ENCODE results near the gene ANKRD55. TPM values are rescaled to one million over a fixed set of nuclear protein-coding genes. Genes with fewer than 3 reads are reported as not detected.

ANKRD55 gene
- total and polyA plus RNA-seq, 9 of the 15 experiments (the other 6 are each of a cell fraction or from before 2014, with no cell fraction given), result 3.4 to 10.6 (median 6.5) TPM

- Histone ChIP-seq H3K4me1 (replicated peaks in 1 of 2; ENCODE audit: control insufficient read depth in 2 of 2, insufficient read depth in 2 of 2, low read length in 2 of 2) (no peaks in the 10 kb centered on the region), H3K36me3 (ENCODE audit: control insufficient read depth, insufficient read depth, low read length) (no peaks in the 10 kb centered on the region), H3K27me3 (ENCODE audit: control insufficient read depth in 2 of 2, insufficient read depth in 2 of 2, low read length in 2 of 2) (no peaks in the 10 kb centered on the region), H3K4me3 (no peak overlapping the region), H3K27ac (ENCODE audit: extremely low read depth, low read depth, low read length) (no peak overlapping the region), H3K9ac (ENCODE audit: insufficient read depth in 1 of 2, low read depth in 2 of 2, low read length in 2 of 2) (no peak overlapping the region), H3K9me1 (ENCODE audit: control insufficient read depth, insufficient read depth, low read length) (no peaks in the 10 kb centered on the region), H3K79me2 (ENCODE audit: control insufficient read depth, insufficient read depth, low read length) (no peaks in the 10 kb centered on the region), H3K4me2 (ENCODE audit: insufficient read depth, low read length) (no peak overlapping the region), H2AFZ (ENCODE audit: low read depth, low read length) (no peak overlapping the region), H3K9me3 (replicated peaks; ENCODE audit: control insufficient read depth, insufficient read depth, low read depth, low read length) (no peaks in the 10 kb centered on the region; the same call in 1 of the 2 replicates), H4K20me1 (replicated peaks; ENCODE audit: control insufficient read depth, insufficient read depth, low read length) (no peaks in the 10 kb centered on the region)
- CTCF ChIA-PET (ENCODE audit: low intra/inter-chr PET ratio), result no interaction called here
- WGBS (ENCODE audit: insufficient coverage, low coverage, missing lambda C conversion rate), result 32% methylated on average over 7 of the region's 7 CpGs
- TF ChIP-seq ADNP (tag; IDR thresholded peaks at IDR 0.05), result no peak
- no peak for TF ChIP-seq ZNF263 (CRISPR knock-in tag; IDR thresholded peaks at IDR 0.05; ENCODE audit: borderline replicate concordance)
- no peak for TF ChIP-seq TCF15 (CRISPR knock-in tag; IDR thresholded peaks at IDR 0.05)
- no peak for TF ChIP-seq ZBTB49 (CRISPR knock-in tag; IDR thresholded peaks at IDR 0.05; ENCODE audit: borderline replicate concordance)
- TF ChIP-seq ZZZ3 (IDR thresholded peaks at IDR 0.05), result no peak
- no peak for TF ChIP-seq SIRT6 (IDR thresholded peaks at IDR 0.05; ENCODE audit: low read depth, low read length)
- TF ChIP-seq MAFF (IDR thresholded peaks at IDR 0.05; ENCODE audit: low read length), result no peak
- no peak for TF ChIP-seq RB1 (IDR thresholded peaks at IDR 0.05; ENCODE audit: low read depth)
- TF ChIP-seq CTCFL (IDR thresholded peaks at IDR 0.05; ENCODE audit: borderline replicate concordance, insufficient read depth, low read depth, low read length, poor library complexity, severe bottlenecking), result no peak
- TF ChIP-seq POLR2H (tag; IDR thresholded peaks at IDR 0.05; ENCODE audit: low read depth), result no peak
- no peak for TF ChIP-seq HNRNPK (IDR thresholded peaks at IDR 0.05; ENCODE audit: low read depth, low read length, poor library complexity, severe bottlenecking)
- DNase-seq (ENCODE audit: extremely low read depth in 1 of 4, low spot score in 3 of 4), result no peak
- FAIRE-seq, result no peak
- POLR2A ChIA-PET, result no interaction called here
- no TSS peak for BruUV-seq (replicated peaks)
- intact Hi-C loops (cut with micrococcal nuclease) (loop anchor here (10.0 kb wide), 2 partner anchors 136 to 996 kb away; no protein-coding TSS in a partner anchor), in situ Hi-C loops (cut with MboI) (no loop called here)
- ATAC-seq, result no peak
These were observed 45.2 kb upstream of the ANKRD55 start for GRCh38 chr5:56278335-56278753.

Data from K562 (cell line).